Raji (cell line): ENCODE results near the gene COL27A1.

ENCODE experiments used
- POLR2A ChIP-seq: IDR thresholded peaks from 2 replicates; pipeline ENCODE4 v1.6.1; 2011; ENCODE audit warnings: low read depth, low read length, control low read depth; ENCODE audit not compliant: insufficient read depth

COL27A1 gene

DNA sequence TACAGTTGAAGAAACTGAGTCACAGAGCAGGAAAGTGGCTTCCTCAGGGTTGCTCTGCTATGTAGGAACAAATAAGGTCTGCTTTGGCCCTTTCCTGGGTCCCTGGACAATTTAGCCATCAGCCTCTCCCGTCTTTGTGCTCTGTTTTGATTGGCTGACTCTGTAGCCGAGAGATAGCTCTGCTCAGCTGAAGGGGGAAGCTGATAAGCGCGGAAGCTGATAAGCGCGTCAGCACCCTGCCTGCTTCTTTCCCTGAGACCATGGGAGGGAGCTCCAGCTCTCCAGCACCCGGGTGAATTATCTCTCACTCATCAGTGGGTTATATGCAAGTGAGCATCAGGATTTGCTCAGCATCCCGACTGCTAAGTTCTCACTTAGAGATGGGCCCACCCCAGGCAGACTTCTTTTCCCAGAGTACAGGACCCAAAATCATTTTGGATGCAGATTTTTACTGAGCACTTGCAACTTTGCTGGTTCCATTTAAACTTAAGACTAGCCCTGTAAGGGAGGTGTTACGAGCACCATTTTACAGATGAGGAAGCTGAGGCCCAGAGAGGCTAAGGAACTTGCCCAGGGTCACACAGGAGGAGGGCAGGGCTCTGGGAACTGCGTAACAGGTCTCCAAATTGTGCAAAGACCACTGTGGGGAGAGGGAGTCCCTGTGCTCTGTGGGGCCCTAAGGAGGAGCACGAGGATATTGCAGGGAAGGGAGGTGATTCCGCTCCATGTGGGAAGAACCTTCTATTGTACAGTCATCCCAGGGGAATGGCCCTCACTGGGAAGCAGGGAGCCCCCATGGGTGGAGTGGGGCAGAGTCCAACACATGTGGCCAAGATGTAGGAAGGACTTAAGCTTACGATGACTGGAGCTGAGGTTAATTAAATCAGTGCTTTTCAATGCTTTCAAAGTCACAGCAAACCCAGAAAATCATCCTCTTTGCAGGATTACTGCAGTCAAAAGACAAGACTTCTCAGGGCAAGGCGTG is 83.8 kb downstream of the COL27A1 start:
- no peak for TF ChIP-seq POLR2A

DNA sequence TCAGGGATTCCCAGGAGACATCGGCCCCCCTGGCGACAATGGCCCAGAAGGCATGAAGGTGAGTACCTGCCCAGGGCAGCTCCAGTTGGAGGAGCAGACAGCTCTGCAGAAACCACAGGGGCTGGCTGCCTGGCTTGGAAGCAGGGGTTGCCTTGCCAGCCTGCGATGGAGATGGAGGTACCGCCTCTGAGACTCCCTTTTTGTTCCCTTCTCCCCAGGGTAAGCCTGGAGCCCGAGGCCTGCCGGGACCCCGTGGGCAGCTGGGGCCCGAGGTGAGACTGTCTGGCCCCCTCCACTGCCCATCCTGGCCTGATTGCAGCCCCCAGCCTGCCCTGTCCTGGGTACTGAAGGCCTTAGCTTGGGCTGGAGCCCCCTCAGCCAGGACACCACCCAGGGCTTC is 84.9 kb downstream of the COL27A1 start:
- no peak for TF ChIP-seq POLR2A

DNA sequence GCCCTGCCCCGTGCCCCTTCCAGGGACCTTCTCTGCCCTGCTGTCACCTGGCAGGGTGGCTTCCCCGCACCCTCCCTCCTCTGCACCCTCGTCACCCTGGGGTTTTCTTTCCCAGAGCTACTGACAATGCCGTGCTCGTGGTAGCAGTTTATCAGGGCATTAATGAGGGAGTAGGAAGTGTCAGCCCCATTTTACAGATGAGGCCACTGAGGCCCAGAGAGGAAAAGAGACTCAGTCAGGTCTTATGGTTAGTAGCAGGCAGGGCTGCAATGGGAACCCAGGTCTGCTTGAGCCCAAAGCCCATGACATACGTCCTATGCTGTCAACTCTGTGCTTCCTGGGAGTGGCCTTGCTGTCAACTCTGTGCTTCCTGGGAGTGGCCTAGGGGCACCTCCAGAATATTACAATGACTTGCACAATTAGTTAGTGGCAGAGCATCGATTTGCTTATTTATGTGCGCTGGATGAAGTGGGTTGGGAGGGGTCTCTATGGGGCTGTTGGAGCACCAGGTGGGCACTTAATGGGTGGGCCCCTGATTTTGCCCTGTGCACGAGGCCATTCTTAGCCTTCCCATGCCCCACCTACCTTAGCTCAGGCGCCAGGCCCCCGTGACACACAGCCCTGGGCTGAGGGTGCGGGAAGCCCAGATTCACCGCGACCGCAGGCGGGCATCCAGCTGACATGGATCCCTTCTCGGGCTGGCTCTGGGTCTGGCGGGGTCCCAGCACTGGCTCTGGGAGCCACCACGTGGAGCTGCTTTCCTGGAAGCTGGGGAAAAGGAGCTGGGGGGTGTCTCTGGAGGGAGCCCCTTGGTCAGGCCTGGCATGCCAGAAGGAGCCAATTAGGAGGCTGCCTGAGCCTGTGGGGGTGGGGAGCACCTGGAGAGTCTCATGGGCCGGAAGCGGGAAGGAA is 85.6 kb downstream of the COL27A1 start:
- no peak for TF ChIP-seq POLR2A

GRCh38 chr9:114242837-114243236 is 87.5 kb downstream of the COL27A1 start:
- no peak for TF ChIP-seq POLR2A

DNA sequence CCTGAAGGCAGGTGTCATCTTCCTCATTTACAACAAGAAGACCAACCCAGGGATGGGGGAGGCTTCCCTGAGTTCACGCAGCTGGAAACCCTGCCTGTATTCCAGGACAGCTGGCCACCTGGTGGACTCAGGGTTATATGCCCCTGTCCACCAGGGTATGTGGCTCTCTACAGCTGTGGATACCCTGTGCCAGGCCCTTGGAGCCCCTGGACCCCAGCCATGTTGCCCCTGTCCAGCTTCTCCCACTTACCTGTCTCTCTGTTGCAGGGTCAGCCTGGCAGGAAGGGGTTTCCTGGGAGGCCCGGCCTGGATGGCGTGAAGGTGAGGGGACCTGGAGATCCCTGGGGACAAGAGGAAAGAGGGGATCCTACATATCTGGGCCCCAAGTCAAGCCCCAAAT is 87.9 kb downstream of the COL27A1 start:
- no peak for TF ChIP-seq POLR2A

- no peak for TF ChIP-seq POLR2A
Observed at GRCh38 chr9:114244570-114244969, 89.2 kb downstream of the COL27A1 start.

DNA sequence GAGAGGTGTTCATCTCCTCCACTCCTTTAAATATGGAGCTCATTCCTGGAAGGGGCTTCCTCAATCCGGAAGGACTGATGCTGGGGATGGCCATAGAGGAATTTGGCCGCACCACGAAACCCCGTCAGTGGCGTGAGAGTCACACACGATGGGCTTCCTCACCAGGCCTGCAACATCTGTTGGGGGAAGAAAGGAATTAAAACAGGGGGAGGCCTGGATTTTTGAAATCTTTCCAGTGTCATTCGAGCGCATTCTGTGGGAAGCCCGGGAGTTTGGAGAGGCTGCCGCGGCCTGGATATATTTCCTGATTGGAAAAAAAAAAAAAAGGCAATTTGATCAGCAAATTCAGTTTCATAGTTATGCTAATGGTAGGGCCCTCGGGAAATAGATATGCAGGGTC is 91.2 kb downstream of the COL27A1 start:
- TF ChIP-seq POLR2A = no peak

- TF ChIP-seq POLR2A = no peak
Observed at GRCh38 chr9:114247077-114247476, 91.7 kb downstream of the COL27A1 start.

- no peak for TF ChIP-seq POLR2A
Observed at GRCh38 chr9:114247491-114247890, 92.2 kb downstream of the COL27A1 start.

DNA sequence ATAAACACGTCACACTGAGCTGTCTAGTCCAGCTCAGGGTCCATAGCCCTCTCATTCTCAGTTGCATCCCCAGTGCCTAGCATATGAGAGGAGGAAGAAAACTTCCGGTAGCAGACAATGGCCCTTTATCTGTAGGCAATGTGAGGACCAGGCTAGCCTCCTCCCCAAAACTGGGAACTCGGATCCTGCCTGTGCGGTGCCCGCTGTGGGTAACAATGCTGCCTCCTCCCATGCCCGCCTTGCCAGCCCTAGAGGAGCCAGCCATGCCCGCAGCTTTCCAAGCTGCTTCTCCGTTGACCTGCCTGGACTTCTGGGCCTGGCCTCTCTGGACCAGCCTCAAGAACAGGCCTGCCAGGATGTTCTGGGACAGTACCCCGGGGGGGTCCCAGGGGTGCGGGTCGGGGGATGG is 93.0 kb downstream of the COL27A1 start:
- TF ChIP-seq POLR2A = no peak

DNA sequence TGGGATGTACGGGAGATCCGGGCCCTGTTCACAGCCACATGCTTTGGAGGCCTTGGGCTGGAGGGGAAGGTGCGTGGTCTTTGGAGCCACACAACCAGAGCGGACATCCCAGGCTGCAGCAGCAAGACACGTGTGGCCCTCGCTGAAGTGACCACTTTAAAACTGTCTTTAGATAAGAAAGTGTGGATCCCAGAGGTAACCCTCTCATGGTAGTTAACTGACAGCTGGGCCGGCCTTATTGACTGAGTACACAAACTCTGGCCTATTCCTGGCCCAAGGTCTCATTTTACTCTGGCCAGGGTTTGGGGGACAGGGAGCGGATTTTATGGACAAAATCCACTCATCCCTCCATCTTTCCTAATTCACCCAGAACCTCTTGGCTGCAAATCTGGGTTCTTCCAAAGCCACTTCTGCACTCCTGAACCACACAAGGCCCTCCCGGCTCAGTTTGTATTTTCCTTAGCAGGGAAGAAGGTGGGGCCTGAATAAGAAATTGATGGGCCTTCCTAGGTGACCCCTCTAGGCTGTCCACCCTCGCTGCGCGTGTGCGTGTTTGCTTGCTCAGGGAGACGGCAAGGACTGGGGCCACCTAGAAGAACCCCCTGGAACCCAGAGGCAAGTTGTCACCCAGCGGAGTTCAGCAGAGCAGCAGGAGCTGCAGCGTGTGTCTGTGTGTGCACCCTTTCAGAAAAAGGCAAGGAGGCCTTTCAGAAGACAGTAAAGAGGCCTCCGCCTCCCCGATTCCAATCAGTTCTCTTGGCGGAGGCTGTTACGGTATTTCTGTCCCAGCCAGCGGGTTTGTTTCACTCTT is 94.3 kb downstream of the COL27A1 start:
- no peak for TF ChIP-seq POLR2A

DNA sequence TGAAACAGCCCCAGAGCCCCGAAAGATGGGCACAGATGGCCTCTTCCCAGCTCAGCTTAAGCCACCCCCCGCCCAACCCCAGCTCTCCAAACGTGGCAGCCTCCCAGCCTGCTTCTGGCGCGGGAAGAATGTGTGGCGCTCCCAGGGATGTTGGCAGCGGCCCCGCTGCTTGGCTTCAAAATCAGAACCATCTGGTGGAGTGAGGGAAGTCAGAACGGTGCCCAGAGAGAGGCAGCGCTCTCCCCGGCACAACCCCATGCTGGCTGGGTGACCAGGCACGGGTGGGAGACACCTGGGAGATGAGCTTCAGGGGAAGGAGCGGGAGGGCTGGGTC is 94.9 kb downstream of the COL27A1 start:
- no peak for TF ChIP-seq POLR2A

- no peak for TF ChIP-seq POLR2A
Observed at GRCh38 chr9:114250648-114251047, 95.3 kb downstream of the COL27A1 start.

GRCh38 chr9:114252394-114252793 is 97.1 kb downstream of the COL27A1 start:
- no peak for TF ChIP-seq POLR2A

- TF ChIP-seq POLR2A = no peak
Observed at GRCh38 chr9:114256827-114257328, 101.5 kb downstream of the COL27A1 start.

DNA sequence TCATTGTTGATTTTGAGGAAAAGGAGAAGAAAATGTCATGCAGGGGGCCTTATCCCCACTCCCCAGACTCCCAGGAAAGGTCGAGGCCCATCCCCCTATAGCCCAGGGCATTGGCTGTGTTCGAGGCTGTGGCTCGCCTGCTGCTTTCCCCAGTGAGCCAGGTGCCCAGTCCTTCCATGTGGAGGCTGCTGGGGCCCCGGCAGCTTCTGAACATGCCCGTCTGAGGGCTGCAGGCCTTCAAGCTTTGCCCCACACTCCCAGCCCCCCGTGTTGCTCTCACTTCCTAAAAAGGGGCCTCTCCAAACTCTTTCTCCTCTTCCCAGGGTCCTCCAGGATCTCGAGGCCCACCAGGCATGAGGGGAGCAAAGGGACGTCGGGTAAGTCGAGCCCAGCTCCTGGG is 102.9 kb downstream of the COL27A1 start:
- no peak for TF ChIP-seq POLR2A
